NCI-H1436 treated with DMSO at 0.1 percent for 48 hours (cell line): ENCODE measurements around the gene FXYD2.

Source experiments
- DNase-seq: peaks from one replicate; lab custom pipeline; 2025; lab: John Stamatoyannopoulos, UW

Gene FXYD2

DNA sequence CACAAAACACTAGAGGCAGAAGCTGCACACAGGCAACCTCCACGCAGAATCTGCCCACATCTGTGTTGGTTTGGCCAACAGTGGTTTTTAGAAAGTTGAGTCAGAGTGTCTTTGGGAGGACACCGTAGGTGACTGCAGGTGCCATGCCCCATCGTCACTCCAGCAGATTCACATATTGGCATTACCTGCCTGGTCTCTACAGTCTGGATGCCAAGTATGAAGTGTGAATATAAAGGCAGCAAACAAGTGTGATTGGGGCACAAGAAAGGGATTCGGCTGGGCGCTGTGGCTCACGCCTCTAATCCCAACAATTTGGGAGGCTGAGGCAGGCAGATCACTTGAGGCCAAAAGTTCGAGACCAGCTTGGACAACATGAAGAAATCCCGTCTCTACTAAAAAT lies 11.0 kb upstream of the FXYD2 start:
- no peak for DNase-seq

DNA sequence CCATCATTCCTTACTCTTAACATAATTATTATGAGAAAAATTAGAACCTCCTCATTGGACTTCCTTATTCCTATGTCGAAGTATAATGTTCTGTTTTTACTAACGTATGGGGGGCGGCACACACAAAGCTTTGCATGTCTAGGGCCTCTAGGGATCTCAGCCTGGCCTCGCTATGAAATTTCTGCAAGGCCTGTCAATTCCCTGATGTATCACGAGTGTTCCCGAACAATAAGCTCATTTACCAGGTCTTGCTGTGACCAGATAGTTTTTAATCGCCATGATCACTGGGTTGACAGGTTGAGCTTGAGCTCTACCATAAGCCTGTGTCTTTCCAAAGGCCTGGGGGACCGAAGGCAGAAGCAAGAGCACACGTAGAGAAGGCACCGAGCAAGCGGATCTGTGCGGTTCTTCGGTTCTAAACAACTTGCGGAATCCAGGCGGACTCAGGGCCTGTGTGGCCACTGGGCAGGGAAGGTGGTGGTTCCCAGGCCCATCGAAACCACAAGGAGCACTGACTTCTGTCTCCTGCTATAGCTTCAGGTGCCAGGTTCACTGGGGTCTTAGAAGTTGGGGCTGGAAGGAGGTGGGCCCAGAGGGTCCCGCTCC lies 10.4 kb upstream of the FXYD2 start:
- DNase-seq, result no peak

DNA sequence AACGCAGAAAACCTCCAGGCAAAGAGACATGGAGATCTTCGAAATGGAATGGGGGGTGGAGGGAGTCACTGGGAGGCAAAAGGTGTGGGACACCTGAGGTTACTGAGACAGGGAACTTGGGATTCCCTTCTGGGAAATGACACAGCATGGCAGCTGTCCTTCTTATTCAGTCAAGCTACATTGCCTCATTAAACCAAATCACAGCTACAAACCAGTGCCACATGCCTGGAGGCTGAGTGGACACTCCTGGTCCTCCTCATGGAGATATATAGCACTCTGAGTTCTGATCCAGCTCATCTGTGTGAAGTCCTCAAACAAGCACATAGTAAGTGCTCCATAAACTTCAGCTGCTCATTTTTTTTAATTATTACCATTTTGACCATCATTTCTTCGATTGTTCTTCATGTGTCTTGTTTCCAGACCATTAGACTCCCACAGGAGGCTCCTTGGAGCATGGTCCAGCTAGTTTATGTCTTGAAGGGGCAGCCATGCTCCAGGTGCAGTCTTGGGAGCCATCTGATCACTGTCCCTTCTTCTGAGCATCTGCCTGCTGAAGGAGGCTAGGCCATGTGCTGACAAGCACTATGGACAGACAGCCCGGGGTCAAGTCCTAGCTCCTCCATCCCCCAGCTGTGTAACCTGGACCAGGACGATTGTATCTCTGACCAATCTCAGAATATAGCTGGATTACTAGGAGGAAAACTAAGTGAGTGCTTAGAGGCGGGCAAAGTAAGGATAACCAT lies 9.7 kb upstream of the FXYD2 start:
- DNase-seq, result no peak

DNA sequence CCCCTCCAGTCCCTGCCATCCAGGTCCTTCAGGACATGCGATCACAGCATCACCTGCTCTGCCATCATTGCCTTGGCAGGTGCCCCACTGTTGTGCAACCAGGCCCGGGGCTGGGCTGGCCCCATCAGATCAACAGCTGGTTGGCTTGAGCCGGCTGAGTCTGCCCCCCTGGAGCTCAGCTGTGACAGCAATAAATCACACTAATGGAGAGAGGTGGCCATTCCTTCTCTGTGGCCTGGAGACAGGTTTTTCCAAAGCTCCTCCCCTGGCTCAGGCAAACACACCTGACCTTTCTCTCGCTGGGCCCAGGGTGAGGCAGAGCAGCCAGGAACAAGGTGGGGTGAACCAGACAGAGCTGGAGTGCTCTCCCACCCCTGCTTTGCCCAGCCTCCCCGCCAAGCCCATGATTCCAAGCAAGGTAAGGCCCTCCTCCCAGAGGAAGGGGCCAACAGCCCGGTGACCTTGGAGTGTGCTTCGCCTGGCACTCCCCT lies 8.9 kb upstream of the FXYD2 start:
- DNase-seq, result no peak

DNA sequence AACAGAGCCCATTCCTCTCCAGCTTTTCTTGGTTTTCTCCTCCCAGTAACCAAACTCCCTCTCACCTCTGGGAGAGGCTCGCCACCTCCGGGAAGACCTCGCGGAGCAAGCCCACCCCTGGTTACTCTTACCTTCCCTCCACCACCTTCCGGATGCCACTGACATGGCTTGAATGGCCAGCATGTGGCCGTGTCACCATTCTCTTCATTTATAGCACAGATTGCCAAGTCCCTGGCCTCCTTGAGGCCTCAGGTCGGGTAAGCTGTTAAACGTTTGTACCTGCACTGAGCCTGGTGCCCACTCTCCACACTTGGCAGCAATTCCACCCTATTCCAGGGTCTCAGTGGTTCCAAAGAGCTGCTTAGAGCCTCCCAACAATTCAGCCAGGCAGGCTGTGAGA lies 8.0 kb upstream of the FXYD2 start:
- no peak for DNase-seq

DNA sequence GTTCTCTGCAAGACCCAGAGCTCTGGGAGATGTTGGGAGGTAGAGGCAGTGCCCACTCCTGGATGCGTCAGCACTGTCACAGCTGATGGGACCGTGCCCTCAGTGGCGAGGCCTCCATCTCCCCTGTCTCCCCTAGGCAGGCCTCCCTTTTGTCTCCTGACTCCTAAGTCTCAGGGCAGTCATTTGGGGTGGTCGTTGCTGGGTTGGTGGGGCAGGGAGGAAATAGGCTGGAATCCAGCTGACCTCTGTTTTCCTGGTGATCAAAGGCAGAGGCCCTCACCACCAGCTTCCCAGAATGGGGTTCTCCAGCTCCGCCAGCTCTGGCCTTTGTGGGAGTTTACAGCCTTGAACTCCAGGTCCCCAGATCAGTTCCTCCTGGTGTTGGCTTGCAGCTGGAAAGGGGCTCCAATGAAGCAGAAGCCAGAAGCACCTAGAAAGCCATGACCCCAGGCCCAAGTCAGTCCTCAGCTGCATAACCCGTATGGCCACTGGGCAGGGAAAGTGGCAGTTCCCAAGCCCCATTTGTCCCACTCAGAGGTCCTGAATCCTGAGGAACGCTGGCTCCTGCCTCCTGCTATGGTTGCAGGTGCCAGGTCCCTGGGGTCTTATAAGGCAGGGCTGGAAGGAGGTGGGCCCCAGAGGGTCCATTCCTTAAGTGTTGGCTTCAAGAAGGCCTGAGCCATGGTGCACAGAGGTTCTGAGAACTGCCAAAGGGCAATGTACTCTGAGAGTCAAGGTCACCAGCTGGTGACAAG lies 7.3 kb upstream of the FXYD2 start:
- DNase-seq, result no peak

DNA sequence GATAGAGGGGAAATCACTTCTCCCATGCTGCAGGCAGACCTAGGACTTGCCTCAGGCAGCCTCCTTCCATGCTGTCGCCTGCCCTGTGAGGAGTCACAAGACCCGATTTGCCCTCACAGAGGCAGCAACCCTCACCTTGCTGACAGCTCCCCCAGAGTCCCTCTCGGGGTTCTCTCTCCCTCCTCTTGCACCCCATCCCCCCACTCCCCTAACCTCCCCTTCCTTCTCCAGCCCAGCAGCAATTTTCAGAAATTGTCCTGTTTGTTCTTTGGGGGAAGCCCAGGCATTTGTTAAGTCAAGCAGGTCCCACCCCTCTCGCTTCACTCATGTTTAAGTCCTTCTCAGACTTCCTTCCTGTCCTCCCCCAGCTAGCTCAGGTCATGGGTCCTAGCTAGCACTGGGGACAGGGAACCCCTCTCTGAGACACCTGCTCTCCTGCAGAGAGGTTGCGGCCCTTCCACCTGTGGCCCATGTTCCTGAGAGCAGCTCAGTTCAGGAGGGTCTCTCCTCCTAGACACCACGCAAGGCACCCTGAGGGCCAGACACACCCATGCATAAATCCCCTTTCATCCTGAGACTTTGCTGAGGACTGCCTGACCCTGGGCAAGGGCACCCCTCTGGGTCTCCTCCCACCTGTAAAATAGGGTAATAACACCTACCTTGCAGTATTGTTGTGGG lies 6.3 kb upstream of the FXYD2 start:
- DNase-seq, result no peak

DNA sequence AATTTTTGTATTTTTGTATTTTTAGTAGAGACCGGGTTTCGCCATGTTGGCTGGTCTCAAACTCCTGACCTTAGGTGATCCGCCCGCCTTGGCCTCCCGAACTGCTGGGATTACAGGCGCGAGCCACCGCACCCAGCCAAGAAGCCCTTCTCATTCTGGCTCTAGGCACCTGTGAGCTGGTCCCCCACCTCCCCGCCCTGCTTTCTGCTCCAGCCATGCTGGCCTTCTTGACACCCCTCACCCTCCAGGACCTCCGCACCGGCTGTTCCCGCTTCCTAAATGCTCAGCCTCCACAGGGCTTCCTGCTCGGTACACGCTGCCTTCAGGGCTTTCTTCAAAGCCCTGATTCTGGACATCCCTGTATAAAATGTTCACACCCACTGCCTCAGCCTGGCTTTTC lies 5.5 kb upstream of the FXYD2 start:
- DNase-seq, result no peak

DNA sequence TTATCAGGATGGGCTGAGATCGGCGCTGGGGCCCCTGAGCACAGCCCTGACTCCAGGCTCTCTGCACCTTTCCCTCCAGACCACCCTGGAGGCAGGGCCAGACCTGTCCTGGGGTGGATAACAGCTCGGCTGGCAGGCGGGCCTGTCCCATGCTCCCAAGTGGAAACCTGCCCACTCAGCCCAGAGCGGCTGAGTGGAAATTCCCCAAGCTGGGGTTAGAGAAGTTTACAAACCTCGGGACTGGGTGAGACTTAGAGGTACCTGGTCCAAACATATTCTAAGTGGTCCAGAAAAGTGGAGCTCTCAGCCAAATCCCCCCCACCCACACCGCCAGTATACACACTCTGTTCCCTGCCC lies 4.8 kb upstream of the FXYD2 start:
- DNase-seq, result no peak

DNA sequence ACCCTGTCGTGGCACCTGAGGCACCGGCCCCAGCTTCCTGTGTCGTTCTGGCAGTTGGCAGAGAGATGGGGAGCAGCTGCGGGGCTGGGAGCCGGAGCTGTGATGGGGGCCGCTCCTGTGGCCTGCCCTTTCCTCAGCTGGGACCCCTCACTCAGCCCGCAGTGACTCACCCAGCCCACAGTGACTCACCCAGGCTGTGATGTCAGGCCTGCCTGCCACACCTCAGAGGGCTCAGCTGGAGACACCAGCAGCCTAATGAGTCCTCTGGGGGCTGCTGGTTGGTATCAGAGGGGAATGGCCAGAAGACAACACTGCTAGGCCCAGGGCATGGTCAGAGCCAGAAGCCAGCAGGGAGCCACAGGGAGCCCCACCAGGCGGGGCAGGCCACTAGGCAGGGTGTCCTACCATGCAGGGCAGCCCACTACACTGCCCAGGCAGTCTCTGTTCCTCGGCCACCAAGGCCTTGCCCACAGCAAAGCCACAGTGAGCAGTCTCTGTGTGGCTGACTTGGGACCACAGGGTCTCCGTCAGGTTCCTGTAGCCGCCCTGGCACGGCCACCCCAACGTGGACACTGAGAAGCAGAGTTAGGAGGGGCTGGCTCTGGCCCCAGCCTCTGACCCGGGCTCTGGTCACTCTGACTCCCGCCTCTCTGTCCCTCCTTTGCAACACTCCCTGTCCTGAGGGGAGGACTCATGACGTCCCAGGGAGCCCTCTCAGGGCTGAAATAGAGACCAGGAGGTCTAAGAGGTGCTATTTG lies 4.2 kb upstream of the FXYD2 start:
- DNase-seq, result no peak

DNA sequence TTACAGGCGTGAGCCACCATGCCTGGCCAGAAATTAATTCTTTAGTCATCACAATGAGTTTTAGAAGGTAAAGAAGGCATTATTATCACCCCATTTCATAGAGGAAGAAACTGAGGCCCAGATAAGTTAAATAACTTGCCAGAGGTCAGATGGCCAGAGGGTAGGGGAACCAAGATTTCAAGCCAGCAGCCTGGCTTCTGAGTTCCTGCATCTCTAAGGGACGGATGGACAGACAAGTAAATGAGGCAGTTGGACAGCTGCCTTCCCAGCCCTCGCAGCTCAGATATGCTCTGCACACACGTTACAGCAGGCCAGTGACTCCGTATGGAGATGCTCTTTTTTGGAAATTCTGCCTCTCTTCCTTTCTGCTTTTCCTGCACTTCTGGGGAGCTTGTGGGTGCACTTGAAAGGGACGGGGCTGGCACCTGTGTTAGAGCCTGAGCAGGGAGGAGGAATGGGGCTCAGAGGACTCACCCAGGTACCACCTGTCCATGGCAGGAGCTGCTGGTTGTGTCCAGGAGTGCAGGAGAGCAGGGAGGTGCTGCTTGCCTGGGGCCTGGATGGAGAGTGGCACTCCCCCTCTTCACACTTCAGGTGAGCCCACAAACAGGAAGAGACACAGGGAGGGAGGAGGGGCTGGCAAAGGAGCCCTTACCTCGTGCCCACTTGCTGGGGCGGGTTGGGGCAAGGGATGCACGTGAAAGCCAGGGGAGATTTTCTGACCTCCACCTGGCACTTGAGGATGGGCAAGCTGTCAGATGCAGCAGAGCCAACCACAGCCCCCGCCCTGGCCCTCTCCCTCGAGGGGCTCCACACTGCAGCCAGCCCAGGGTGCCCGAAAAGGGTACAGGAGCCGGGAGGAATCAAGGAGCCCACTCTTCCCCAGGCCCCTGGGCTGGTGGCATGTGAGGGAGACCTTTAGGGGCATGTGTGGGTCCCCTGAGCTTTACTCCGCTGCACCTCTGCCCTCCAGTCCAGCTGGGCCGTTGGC lies 3.3 kb upstream of the FXYD2 start:
- DNase-seq, result no peak

DNA sequence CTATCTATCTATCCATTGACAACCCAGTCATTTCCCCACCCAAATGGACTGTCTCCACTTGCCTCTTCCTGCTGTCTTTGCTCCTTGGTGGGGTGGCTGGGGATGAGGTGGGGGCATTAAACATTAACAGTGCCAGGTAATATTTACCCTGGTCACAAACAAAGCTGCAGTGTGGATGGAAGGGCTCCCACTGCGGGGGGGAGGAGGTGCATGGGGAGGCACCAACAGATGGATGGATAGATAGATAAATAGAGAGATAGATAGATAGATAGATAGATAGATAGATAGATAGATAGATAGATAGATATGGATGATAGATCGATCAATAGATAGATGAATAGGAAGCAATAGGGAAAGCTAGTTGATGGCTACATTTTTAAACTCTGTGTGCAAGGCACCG lies 2.3 kb upstream of the FXYD2 start:
- no peak for DNase-seq

DNA sequence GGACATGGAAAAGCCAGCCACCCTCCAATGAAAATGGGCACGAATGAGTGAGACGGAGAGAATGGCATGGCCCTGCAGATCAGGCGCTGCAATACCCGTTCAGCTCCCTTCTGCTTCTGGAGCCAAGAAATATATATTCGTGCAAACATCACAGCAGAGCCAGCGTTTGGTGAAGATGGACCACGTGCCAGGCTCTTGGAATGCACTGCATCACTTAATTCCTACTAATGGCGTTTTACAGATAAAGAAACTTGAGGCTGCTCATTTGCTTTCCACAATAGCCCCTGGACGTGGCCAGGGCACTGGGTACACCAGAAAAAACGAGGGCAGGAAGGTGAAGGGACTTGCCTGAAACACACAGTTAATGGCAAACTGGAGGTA lies 1.6 kb upstream of the FXYD2 start:
- DNase-seq, result no peak

DNA sequence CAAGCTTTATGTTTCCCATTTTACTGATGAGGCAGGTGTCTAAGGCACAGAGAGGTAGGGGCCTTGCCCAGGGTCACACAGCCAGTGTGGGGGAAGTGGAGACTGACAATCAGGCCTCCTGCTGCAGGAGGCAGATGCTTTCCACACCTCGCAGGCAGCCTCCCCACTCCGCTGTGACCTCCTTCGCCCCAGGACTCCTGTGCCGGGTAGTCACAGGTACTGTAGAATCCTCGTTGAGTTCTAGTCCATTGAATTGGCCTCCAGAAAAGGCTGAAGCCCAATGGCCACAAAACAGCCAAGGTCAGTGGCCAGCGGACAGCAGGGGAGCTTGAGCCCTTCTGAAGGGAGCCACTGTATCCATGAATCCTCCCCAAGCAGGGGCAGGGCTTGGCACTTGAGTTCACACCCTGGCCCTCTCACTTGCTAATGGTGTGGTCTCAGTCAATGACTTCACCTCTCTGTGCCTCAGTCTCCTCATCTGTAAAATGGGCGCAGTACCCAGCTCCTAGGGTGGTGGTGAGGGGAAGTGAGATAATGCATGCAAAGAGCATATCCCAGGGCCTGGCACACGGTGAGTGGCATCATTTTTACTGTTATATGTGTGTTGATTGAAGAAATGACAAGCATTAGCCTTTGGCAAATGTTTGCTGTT lies 1.1 kb upstream of the FXYD2 start:
- no peak for DNase-seq

DNA sequence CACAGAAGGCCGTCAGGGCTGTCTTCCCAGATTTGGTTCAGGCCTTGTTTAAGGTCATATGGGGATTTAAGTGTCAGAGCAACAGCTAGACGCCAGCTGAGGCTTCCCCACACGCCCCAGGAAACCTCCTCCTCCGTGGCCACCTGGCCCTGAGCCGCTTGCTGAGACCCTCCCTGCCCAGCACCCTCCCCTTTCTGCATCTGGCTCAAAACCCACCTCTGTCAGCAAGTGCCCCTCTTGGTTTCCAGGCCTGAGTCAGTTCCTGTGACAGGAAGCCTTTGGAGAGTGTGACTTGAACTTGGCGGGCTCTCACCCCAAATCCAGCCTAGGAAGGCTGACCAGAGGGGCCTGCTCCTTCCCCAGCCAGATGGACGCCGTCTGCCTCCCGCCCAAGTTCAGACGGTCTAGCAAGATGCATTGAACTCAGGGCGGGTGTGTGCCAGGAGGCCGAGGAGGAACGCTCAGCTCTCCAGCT lies 561 bp downstream of the FXYD2 start:
- DNase-seq, result no peak

DNA sequence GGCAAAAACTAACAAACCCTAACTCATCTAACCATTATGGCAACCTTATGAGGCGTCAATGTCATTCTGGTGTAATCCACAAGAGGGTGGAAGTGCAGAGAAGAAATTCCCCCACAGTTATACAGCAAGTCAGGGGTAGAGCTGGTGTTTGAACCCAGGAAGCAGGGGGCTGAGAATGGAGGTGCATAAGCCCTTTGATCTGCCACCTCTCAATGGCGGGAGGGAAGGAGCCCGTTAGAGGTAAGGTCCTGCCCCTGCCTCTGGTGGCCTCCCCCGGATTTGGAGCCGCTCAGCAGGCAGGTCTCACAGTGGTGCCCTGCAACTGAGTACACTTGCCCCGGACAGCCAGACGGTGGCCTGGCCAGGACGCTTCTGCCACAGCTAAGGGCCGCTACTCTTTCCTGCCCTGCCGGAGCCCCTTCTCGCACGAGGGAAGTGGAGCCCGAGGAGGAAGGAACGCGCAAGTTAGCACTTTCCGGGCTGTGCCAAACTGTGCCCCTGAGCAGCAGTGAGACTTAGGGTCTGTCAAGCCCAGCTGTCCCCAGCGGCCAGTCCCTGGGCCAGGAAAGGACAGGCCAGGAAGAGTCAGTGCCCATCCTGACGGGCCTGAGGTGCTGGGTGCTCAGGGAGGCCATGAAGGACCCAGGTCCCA lies 1.1 kb downstream of the FXYD2 start:
- DNase-seq, result no peak

DNA sequence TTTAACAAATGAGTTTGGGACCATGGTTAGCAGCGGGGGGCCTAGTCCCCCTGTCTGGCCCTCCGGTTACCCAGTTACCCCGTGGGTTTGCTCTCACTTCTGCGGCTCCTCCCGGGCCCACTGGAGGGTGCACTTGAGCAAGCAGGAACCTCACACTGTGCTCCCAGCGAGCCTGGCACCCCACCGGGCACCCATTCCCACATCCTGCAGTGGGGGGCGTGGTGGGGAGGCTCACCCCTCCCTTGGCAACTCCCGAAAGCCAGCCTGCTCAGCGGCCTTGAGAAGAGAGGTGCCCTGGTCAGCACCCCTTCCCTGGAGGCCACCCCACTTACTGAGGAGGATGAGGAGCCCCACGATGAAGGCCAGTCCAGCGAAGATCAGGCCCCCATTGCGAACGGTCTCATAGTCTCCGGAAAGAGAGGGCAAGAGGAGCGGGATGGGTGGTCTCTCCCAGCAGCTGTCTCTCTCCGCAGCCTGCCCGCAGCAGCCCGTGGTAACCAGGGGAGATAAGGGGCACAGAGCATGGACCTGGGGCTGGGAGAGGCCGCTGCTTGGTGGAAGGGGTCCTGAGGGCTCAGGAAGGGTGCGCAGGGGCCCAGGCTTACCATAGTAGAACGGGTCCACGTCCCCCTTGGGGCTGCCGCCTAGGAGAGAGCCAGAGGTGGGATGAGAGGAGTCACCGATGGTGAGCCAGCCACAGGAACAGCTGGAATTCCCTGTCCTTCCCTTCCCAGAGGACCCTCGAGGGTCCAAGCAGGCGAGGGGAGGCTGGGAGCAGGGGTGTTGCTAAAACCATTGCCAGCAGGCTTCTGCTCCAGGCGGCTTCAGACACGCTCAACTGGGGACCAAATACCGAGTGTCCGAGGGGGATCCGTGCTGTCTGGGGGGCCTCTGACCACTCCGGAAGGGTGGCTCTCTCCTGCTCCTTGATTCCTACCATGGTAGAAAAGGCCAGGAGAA lies 2.2 kb downstream of the FXYD2 start:
- no peak for DNase-seq

DNA sequence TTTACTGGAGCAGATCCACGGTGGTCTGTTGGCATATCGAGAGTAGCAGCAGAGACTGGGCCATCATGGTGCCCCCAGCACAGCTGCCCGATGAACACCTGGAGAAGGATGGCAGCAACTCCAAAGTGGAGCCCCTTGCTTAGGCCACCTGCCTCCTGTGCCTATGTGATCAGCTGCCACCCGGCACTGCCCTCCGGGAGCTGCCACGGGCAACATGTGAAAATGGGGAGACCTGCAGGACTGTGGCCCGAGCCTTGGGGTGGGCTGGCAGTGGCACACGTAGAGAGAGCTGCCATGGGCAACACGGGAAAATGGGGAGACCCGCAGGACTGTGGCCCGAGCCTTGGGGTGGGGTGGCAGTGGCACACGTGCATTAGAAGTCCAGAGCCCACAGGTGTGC lies 3.1 kb downstream of the FXYD2 start:
- DNase-seq, result no peak
